GM12878 (cell line): ENCODE measurements around the gene SNRPA1. TPM values are rescaled to one million over a fixed set of nuclear protein-coding genes. Genes with fewer than 3 reads are reported as not detected.

ENCODE experiments used
- ATAC-seq: fragments of 200-7000 bp; cut with Tn5 transposase; 3 replicates; pipeline ENCODE4 v1.9.1; 2020; ENCODE audit warnings: mild to moderate bottlenecking, moderate library complexity
- BruUV-seq: library from RNA; stranded (reverse); fragments of 400-500 nt; replicated peaks from 2 replicates; lab custom pipeline; 2021; lab: Mats Ljungman, UMichigan
- CTCF ChIA-PET: fragments of 300-600 bp; sonication (Branson Sonifier 250); formaldehyde crosslinking; extraction: SDS; loops from one replicate; lab custom pipeline; 2021; ENCODE audit warnings: inconsistent platforms; lab: Yijun Ruan, JAX
- POLR2A ChIA-PET: fragments of 350-600 bp; formaldehyde crosslinking; extraction: SDS; loops from one replicate; lab custom pipeline; 2021; ENCODE audit warnings: inconsistent platforms; lab: Charles Lee
- RAD21 ChIA-PET: fragments of 300-600 bp; sonication (Branson Sonifier 250); formaldehyde crosslinking; loops from one replicate; lab custom pipeline; 2023; ENCODE audit warnings: antibody characterized with exemption; ENCODE audit not compliant: unreplicated experiment; lab: Charles Lee
- SMC1A ChIA-PET: fragments of 300-600 bp; sonication (Branson Sonifier 250); formaldehyde crosslinking; loops from one replicate; lab custom pipeline; 2023; ENCODE audit not compliant: unreplicated experiment, uncharacterized antibody; lab: Charles Lee
- DNase-seq: peaks from one replicate; pipeline ENCODE4 v3.0.0-alpha.2; 2011; ENCODE audit warnings: low read depth, low spot score
- FAIRE-seq: peaks from 3 replicates; lab custom pipeline; 2011; peaks lifted over from hg19 to GRCh38; lab: Jason Lieb, UNC
- H2AFZ ChIP-seq: 2 replicates; pipeline ENCODE4 v1.6.0; 2011; ENCODE audit warnings: low read depth, low read length, control low read depth; ENCODE audit not compliant: control insufficient read depth
- H3K27ac ChIP-seq: 2 replicates; pipeline ENCODE4 v1.5.1; 2011; ENCODE audit warnings: control low read depth; ENCODE audit not compliant: control insufficient read depth, insufficient read depth
- H3K27me3 ChIP-seq, 2 experiments: replicated peaks in 1 of 2; 2 replicates each; pipeline versions ENCODE4 v1.6.0 to v1.6.1; 2011; ENCODE audit warnings: low read length in 1 of 2; ENCODE audit not compliant: control insufficient read depth in 2 of 2, insufficient read depth in 2 of 2
- H3K36me3 ChIP-seq, 2 experiments: 2 replicates each; pipeline ENCODE4 v1.5.1; 2011; ENCODE audit warnings: low read length in 1 of 2; ENCODE audit not compliant: control insufficient read depth in 2 of 2, insufficient read depth in 2 of 2
- H3K4me1 ChIP-seq: 2 replicates; pipeline ENCODE4 v1.6.1; 2011; ENCODE audit warnings: mild to moderate bottlenecking, low read length, moderate library complexity, mixed read lengths; ENCODE audit not compliant: control insufficient read depth, insufficient read depth
- H3K4me2 ChIP-seq: 2 replicates; pipeline ENCODE4 v1.6.0; 2011; ENCODE audit warnings: control low read depth; ENCODE audit not compliant: control insufficient read depth, insufficient read depth
- H3K4me3 ChIP-seq: fragments of 200-600 bp; sonication (generic); 2 replicates; pipeline ENCODE4 v1.5.1; 2016
- H3K79me2 ChIP-seq: 2 replicates; pipeline ENCODE4 v1.6.0; 2011; ENCODE audit warnings: low read length; ENCODE audit not compliant: control insufficient read depth, insufficient read depth
- H3K9ac ChIP-seq: 2 replicates; pipeline ENCODE4 v1.8.0; 2011; ENCODE audit warnings: low read length, control low read depth, mixed read lengths; ENCODE audit not compliant: control insufficient read depth, insufficient read depth
- H3K9me3 ChIP-seq: replicated peaks from 3 replicates; pipeline ENCODE4 v1.5.1; 2011; ENCODE audit warnings: mild to moderate bottlenecking, low read length; ENCODE audit not compliant: control insufficient read depth, insufficient read depth
- H4K20me1 ChIP-seq: 2 replicates; pipeline ENCODE4 v1.6.0; 2011; ENCODE audit not compliant: control insufficient read depth, insufficient read depth
- E2F8 ChIP-seq: fragments of 450-650 bp; IDR thresholded peaks from 2 replicates; pipeline ENCODE4 v1.6.1; 2018; ENCODE audit warnings: mild to moderate bottlenecking, low read depth, moderate library complexity; ENCODE audit not compliant: partially characterized antibody
- JUND ChIP-seq: IDR thresholded peaks from 2 replicates; pipeline ENCODE4 v1.6.1; 2012; ENCODE audit warnings: low read depth, mild to moderate bottlenecking, low read length, improper control_type of control experiment, moderate library complexity
- KAT2A ChIP-seq: conservative IDR thresholded peaks from 2 replicates; pipeline ENCODE4 v1.6.1; 2011; ENCODE audit warnings: low read depth, low read length; ENCODE audit not compliant: control insufficient read depth
- WGBS: methylation state at CpG from one replicate; pipeline ENCODE4 v1.1.6; 2016; ENCODE audit warnings: low lambda C conversion rate; ENCODE audit not compliant: insufficient replicate concordance, insufficient coverage; ENCODE audit errors: missing lambda C conversion rate; 5-methylcytosine and 5-hydroxymethylcytosine counted together
- in situ Hi-C: fragments of 300-500 bp; cut with MboI; formaldehyde crosslinking; loops from 9 replicates; pipeline ENCODE4 v1.14.3; 2018; ENCODE audit warnings: mixed read lengths
- intact Hi-C: fragments of 100-400 bp; cut with micrococcal nuclease; formaldehyde crosslinking; loops from one replicate; pipeline ENCODE4 v1.14.2; 2022; ENCODE audit not compliant: unreplicated experiment
- polyA plus RNA-seq, 11 experiments: library from polyadenylated mRNA; depleted of rRNA in 4 of 11; unstranded in 6 of 11; stranded (reverse) in 5 of 11; fragments of >200 nt; fragmentation: Nextera tagmentation in 4 of 11; fragmentation: Illumina TruSeq in 1 of 11; extraction: Ambion mirVana in 4 of 11; extraction: Trizol in 1 of 11; gene quantifications; 1 replicate in 1 of 11; 2 replicates in 10 of 11; pipeline versions ENCODE4 v1.2.1 to v1.2.3, GENCODE V29; 2011 to 2016; ENCODE audit warnings: inconsistent platforms in 2 of 11, missing spikeins in 2 of 11, low read depth in 1 of 11
- total RNA-seq, 4 experiments: library from RNA; depleted of rRNA in 3 of 4; stranded (reverse); fragments of >200 nt in 3 of 4; fragmentation: Illumina TruSeq in 1 of 4; extraction: Trizol in 1 of 4; gene quantifications; 2 replicates each; pipeline versions ENCODE4 v1.2.1 to v1.2.3, GENCODE V29; 2013 to 2021

SNRPA1 gene
- total and polyA plus RNA-seq, 10 of the 15 experiments (the other 5 are each of a cell fraction or from before 2014, with no cell fraction given), result 59.9 to 267 (median 161) TPM

DNA sequence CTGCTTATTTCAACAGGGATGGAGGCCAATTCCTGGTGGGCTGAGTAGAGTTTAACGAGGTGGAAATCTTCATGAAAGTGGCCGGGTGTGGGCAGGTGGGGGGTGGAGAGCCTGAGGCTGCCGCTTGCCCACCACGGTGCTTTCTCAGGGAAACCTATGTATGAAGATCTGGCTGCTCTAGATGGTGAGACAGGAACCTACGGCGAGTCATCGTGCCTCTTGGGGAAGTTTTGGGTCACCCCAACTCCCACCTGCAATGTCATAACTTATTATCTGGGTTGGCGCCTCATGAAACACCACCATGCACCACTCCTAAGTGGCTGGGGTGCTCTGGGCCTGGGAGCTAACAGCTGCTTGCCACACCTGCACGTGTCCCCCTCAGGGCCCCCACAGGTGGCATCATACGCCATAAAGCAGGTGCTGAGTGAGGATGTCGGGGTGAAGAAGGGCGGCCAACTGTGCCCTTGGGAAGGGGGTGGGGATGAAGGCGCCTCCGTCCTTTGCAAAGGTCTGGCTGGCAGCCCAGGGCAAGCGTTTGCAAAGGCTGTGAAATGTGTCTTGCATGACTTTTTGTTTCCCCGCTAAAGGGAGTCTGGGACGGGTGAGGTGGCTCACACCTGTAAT, 27.9 kb upstream of the SNRPA1 start:
- Histone ChIP-seq H3K4me2 (no peak overlapping the region), H3K9me3 (no peaks in the 10 kb centered on the region), H3K36me3 (no peaks in the 10 kb centered on the region), H4K20me1 (no peaks in the 10 kb centered on the region), H2AFZ (no peak overlapping the region), H3K27me3 (peaks cover 6% of the 10 kb centered on the region in 2 experiments), H3K9ac (no peak overlapping the region), H3K27ac (no peak overlapping the region), H3K4me1 (no peaks in the 10 kb centered on the region), H3K4me3 (no peak overlapping the region), H3K79me2 (no peaks in the 10 kb centered on the region)
- DNase-seq (no peak), FAIRE-seq (no peak), ATAC-seq (no peak)
- WGBS, result 32% methylated on average over 17 of the region's 17 CpGs
- ChIA-PET CTCF (no interaction called here), SMC1A (no interaction called here), POLR2A (no interaction called here), RAD21 (no interaction called here)
- intact Hi-C loops (no loop called here), in situ Hi-C loops (no loop called here)
- TF ChIP-seq JUND (no peak), KAT2A (no peak), E2F8 (no peak)
- no TSS peak for BruUV-seq
